Measurements from ENCODE around the gene MAML3.

DNA sequence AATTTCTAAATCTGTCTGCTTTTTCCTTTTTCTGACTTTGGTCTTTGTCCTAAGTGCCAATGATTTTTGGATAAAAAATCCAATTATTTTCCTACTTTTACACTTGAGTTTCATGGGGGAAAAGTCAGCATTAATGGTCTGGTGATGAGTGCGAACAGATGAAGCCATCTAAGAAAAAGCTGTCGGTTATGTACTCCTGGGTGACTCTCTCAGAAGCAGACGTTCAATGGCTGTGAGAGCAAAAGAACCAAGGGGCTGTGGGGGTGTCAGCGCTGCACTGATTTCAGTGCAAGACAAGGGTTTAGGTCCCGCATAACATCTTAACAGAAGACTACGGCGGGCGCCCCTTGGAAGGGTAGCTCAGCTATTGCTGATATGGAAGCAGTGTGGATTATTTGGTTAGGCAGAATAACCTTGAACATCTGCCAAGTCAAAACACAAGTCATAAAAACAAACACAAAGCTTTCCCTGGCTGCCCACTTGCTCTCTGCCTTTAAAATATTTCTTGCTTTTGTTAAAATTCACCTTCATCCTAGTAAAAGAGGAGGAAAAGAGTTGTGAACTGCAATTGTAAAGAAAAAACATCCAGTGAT lies 240.5 kb downstream of the MAML3 start:
- TF ChIP-seq, protein P1, sequence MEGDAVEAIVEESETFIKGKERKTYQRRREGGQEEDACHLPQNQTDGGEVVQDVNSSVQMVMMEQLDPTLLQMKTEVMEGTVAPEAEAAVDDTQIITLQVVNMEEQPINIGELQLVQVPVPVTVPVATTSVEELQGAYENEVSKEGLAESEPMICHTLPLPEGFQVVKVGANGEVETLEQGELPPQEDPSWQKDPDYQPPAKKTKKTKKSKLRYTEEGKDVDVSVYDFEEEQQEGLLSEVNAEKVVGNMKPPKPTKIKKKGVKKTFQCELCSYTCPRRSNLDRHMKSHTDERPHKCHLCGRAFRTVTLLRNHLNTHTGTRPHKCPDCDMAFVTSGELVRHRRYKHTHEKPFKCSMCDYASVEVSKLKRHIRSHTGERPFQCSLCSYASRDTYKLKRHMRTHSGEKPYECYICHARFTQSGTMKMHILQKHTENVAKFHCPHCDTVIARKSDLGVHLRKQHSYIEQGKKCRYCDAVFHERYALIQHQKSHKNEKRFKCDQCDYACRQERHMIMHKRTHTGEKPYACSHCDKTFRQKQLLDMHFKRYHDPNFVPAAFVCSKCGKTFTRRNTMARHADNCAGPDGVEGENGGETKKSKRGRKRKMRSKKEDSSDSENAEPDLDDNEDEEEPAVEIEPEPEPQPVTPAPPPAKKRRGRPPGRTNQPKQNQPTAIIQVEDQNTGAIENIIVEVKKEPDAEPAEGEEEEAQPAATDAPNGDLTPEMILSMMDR (IDR thresholded peaks at IDR 0.05): no peak
- TF ChIP-seq POLR2A (IDR thresholded peaks at IDR 0.05): no peak
- TF ChIP-seq POLR2AphosphoS5 (IDR thresholded peaks at IDR 0.05): no peak

Data from upper lobe of left lung (tissue), 4 donors.